BE2C (cell line): ENCODE data around the gene MOCS3.

Source experiments
- DNase-seq: peaks from one replicate; pipeline ENCODE4 v3.0.0-alpha.2; 2020
- H3K27me3 ChIP-seq: fragments of 250-450 bp; sonication (Bioruptor Pico); 2 replicates; pipeline ENCODE4 v1.5.1; 2020; ENCODE audit warnings: mild to moderate bottlenecking
- H3K36me3 ChIP-seq: fragments of 250-450 bp; sonication (Bioruptor Pico); 2 replicates; pipeline ENCODE4 v1.5.1; 2020; ENCODE audit warnings: mild to moderate bottlenecking
- H3K4me1 ChIP-seq: fragments of 250-450 bp; sonication (Bioruptor Pico); 2 replicates; pipeline ENCODE4 v1.5.1; 2020
- H3K4me3 ChIP-seq: 2 replicates; pipeline ENCODE4 v1.5.1; 2011; ENCODE audit warnings: low read depth, low read length
- H3K9me3 ChIP-seq: fragments of 250-450 bp; sonication (Bioruptor Pico); 2 replicates; pipeline ENCODE4 v1.5.1; 2020
- CTCF ChIP-seq: IDR thresholded peaks from 2 replicates; pipeline ENCODE4 v1.5.1; 2012; ENCODE audit warnings: mild to moderate bottlenecking, low read depth, low read length

MOCS3 gene

DNA sequence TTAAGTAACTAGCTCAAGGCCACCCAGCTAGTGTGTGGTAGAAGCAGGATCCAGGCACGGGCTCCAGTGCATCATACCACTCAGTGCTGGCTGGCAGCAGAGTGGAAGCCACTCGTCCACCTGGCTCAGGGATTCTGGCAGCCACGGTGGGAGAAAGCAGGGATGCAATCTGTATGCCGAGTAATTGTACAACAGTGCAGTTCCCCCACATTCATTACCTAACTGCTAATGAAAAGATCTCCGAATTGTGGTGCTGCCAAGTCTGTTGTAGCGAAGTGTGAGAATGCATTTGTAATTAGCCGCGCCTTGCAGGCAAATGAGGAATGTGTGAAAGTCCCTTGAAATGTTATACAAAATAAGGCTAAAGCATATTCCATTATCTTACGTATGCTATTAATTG is 35.3 kb downstream of the MOCS3 start:
- Histone ChIP-seq H3K4me1 (no peaks in the 10 kb centered on the region), H3K9me3 (no peaks in the 10 kb centered on the region), H3K4me3 (no peak overlapping the region), H3K36me3 (no peaks in the 10 kb centered on the region), H3K27me3 (peaks cover 6% of the 10 kb centered on the region; the same call in 1 of the 2 replicates)
- no peak for DNase-seq
- no peak for TF ChIP-seq CTCF

- no peak for DNase-seq
- Histone ChIP-seq H3K27me3 (peaks cover 11% of the 10 kb centered on the region; the same call in 1 of the 2 replicates), H3K36me3 (no peaks in the 10 kb centered on the region), H3K9me3 (no peaks in the 10 kb centered on the region), H3K4me1 (no peaks in the 10 kb centered on the region), H3K4me3 (no peak overlapping the region)
- TF ChIP-seq CTCF = no peak
These were observed 36.9 kb downstream of the MOCS3 start for GRCh38 chr20:50995506-50995905.

DNA sequence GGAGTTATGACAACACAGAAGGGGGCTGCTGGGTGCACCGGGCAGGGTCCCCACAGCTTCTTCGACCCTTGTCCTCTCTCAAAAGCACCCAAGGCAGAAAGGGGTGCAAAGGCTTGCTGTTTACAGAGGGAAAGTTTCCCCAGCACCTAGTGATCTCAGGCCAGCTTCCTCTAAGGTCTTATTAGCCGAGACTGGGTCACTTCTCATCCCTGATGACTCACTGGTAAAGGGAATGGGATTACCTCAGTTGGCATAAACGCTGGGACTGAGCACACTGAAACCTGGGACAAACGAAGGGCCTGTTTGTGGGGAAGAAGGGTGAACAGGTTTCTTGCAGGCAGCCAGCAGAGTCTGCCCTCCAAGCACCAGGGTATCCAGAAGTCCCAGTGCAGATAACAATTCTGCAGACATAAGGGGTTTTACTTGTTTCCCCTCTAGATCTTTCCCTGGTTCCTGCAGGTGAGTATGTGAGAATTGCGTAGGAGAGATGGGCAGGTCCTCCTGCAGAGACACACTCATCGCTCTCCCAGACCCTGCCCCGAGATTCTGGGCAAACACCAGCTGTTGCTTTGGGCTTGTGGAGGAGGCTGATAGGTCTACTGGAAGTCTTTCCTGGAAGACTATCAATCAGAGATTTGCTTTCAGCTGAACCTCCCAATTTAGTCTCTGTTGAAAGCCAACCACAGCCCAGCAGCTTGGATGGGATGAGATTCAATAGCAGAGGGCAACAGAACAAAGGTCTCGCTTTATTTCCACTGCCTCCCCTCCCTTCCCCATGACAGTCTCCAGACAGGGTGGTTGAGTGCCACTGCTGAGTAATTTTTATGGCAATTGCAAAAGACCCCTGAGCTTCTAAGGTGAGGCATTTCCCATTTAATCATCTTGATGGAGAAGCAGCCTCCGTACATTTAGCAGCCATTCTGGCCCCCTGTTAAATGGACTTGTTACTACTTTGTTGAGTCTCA is 38.6 kb downstream of the MOCS3 start:
- no peak for TF ChIP-seq CTCF
- H3K36me3 ChIP-seq = no peaks in the 10 kb centered on the region
- H3K9me3 ChIP-seq = no peaks in the 10 kb centered on the region
- no peaks in the 10 kb centered on the region for H3K4me1 ChIP-seq
- no peak overlapping the region for H3K4me3 ChIP-seq
- no peak for DNase-seq
- peaks cover 20% of the 10 kb centered on the region; the same call in 1 of the 2 replicates for H3K27me3 ChIP-seq

- DNase-seq = no peak
- H3K27me3 ChIP-seq = peaks cover 20% of the 10 kb centered on the region; the same call in 1 of the 2 replicates
- no peaks in the 10 kb centered on the region for H3K9me3 ChIP-seq
- H3K4me1 ChIP-seq = no peaks in the 10 kb centered on the region
- no peak for TF ChIP-seq CTCF
- H3K36me3 ChIP-seq = no peaks in the 10 kb centered on the region
- no peak overlapping the region for H3K4me3 ChIP-seq
These were observed 40.7 kb downstream of the MOCS3 start for GRCh38 chr20:50999355-50999754.

DNA sequence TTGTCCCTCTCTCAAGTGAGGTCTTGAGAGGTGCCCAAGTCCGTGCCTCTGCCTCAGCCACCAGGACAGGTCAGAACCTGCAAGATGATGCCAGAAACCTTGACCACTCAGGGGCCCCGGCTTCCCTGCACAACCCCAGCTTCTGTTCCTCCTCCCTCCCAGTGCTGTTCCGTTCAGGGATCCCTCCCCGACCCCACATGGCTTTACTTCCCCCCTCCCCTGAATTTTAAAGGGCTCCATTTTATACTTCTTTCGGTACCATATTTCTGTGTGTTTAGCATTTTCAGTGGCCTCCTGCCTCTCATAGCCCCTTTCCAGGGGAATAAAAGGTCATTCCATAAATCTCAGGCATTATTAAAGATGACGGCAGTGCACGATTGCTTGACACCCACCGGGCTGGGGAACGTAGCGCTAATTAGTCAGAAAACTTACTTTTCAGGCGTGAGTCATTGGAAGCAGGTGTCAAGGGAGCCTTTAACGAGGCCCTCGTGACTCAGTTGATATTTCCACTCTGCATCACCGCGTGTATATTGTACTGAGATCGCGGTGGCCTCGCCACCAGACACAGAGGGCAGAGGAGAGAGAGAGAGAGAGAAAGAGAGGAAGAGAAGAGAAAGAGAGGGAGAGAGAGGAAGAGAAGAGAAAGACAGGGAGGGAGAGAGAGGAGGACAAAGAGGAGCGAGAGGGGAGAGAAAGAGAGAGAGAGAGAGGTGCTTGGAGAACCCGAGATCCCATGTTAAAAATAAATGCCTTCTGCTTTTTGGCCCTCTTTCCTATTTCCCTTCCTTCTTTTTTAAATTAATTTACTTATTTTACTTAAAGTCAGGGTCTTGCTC is 43.0 kb downstream of the MOCS3 start:
- DNase-seq = no peak
- TF ChIP-seq CTCF = no peak
- Histone ChIP-seq H3K4me1 (no peaks in the 10 kb centered on the region), H3K27me3 (peaks cover 20% of the 10 kb centered on the region; the same call in 1 of the 2 replicates), H3K4me3 (no peak overlapping the region), H3K36me3 (no peaks in the 10 kb centered on the region), H3K9me3 (no peaks in the 10 kb centered on the region)
